ENCODE data around the gene NFE2L1.

GRCh38 chr17:48001197-48001596, 47.0 kb upstream of the NFE2L1 start:
- TF ChIP-seq CTCF (conservative IDR thresholded peaks at IDR 0.05; ENCODE audit: low read length) = no peak
- TF ChIP-seq EZH2phosphoT487 (IDR thresholded peaks at IDR 0.05; ENCODE audit: borderline replicate concordance) = no peak
